ENCODE data around the gene CATSPER1.

CATSPER1 gene

DNA sequence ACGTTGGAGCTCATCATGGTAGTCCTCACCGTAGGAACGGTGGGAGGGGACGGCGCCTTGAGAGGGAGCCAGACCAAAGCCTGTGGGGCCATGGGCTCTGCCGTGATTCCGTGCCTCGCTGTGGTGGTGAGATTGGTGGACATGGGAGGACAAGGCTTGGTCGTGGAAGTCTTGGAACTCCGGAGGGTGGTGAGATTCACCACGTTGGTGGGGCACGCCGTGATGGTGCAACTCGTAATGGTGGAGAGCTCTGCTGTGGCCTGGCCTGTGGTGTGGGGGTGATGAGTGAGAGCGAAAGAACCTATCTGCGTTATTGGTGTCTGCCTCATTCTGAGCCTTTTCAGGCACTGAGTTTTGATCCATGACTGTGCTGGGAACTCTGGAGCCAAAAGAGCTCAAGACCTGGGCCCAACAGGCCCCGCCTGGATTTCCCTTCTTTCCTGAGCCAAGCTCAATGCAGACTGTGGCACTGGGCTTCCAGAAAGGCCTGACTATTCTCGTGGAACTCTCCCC is at the start of gene CATSPER1:
CATSPER1 (minus strand) TSS at position 463 of the 513 bp plus-strand sequence; CDS start at position 363, 100 bp downstream.
- no peak for DNase-seq

DNA sequence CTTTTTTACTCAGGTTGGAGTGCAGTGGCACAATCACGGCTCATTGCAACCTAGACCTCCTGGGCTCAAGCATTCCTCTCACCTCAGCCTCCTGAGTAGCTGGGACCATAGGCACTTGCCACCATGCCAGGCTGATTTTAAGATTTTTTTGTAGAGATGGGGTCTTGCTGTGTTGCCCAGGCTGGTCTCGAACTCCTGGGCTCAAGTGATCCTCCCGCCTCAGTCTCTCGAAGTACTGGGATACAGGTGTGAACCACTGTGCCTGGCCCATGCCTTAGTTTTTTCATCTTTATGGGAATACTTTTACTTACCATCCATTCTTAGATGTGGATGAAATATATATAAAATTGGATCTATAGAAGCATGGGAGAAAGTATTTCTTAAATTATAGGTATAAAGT is 49.0 kb upstream of the CATSPER1 start:
- no peak for DNase-seq

DNA sequence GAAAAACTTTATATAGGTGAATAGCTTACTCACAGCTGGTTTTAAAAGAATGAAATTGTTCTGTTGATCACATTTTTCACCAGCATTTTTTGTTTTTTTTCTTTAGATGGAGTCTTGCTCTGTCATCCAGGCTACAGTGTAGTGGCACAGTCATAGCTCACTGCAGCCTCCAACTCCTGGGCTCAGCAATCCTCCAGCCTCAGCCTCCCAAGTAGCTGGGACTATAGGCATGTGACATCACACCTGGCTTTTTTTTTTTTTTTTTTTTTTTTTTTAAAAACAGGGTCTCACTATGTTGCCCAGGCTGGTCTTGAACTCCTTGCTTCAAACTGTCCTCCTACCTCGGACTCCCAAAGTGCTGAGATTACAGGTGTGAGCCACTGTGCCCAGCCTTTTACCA is 47.4 kb upstream of the CATSPER1 start:
- no peak for DNase-seq

- no peak for DNase-seq
These were observed 46.2 kb upstream of the CATSPER1 start for GRCh38 chr11:66072518-66072917.

- no peak for DNase-seq
These were observed 45.8 kb upstream of the CATSPER1 start for GRCh38 chr11:66072081-66072480.

DNA sequence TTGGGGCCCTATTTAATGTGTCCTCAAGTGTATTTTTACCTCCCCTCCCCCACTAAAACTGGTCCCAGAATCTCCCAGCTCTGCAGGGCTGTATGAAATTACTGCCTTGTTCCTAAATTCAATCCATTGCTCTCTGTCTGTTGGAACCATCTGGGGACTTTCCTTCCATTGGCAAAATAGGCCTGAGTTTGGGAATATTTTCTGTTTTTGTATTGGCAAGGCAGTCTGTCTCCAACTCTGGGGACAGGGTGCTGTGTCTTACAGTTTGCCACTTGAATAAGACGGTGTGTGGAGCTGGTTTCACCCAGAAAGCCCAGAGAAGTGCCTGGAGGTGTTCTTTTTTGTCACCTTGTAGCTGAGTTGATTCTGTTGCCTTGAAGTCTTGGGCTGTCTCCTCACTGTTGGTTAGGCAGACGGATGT is 45.1 kb upstream of the CATSPER1 start:
- no peak for DNase-seq

- peak; percentile 33 for DNase-seq
These were observed 44.5 kb upstream of the CATSPER1 start for GRCh38 chr11:66070604-66071380.

GRCh38 chr11:66069715-66070603 is 43.7 kb upstream of the CATSPER1 start, which contains the start of gene PACS1:
Gene PACS1 (plus strand): TSS chr11:66070272. CDS start chr11:66070487, 215 bp downstream.
- peak; percentile 81 for DNase-seq

DNA sequence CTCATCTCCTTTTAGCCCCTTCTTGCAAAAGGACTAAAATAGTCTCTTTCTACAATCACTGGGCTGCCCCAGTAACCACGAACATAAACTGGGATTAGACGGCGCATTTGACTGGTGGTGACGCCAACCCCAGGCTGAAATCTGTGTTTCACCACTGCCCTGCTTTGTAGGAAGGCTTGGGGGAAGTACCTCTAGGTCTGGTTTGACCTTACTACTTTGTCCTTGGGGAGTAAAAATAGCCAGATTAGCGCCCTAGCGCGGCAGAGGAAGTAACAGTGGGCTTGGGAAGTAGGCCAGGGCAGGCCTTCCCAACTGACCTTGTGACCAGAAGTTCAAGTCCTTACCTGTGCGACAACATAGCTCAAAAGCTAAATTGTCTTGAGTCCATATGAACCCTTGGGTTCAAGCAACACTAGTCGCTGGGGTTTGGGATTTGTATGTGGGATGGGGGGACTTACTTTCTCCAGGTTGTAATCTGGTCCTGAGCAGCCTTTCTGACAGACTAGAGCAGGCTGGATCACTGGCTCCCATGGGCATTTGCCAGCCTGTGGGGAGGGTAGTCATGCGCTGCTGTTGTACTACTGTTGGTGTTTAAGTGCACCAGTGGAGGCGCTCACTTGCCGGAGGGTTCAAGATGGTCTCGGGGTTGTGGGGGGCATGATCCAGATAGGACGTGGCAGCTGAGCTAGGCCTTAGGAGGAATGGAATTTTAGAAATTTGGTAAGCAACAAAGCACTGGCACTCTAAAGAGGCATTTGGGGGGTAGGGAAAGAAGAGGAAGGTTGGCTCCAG is 42.8 kb upstream of the CATSPER1 start:
- peak; percentile 86 for DNase-seq

GRCh38 chr11:66068154-66068821 is 42.0 kb upstream of the CATSPER1 start:
- peak; percentile 73 for DNase-seq

GRCh38 chr11:66067640-66068039 is 41.4 kb upstream of the CATSPER1 start:
- no peak for DNase-seq

GRCh38 chr11:66066751-66067150 is 40.5 kb upstream of the CATSPER1 start:
- peak; percentile 37 for DNase-seq

DNA sequence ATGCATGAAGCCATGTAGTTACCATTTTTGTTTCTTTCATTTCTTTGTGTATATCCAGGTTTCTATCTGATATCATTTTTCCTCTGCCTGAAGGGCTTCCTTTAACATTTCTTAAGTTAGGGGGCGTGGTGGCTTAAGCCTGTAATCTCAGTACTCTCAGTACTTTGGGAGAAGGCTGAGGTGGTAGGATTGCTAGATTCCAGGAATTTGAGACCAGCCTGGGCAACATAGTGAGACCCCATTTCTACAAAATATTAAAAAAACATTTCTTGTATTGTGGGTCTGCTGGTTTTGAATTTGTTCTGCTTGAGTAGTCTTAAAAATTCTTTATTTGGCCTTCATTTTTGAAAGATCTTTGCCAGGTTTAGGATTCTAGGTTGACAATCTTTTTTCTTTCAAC is 38.3 kb upstream of the CATSPER1 start:
- no peak for DNase-seq

GRCh38 chr11:66063900-66064299 is 37.6 kb upstream of the CATSPER1 start:
- DNase-seq, result no peak

DNA sequence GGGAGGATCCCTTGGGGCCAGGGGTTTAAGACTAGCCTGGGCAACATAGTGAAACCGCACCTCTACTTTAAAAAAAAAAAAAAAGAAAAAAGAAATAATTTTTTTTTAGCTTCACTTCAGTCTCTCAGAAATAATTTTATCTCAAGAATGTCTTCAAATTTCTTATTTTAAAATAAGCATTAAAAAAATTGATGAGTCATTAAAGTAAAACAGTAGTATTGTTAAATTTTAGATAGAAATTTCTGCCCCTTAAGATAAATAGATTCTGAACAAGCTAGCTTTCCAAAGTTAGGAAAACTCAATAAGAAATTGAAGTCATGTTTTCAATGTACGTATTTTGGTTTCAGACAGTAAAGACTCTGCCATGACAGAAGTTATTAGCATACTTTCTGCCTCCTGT is 36.1 kb upstream of the CATSPER1 start:
- DNase-seq, result no peak

DNA sequence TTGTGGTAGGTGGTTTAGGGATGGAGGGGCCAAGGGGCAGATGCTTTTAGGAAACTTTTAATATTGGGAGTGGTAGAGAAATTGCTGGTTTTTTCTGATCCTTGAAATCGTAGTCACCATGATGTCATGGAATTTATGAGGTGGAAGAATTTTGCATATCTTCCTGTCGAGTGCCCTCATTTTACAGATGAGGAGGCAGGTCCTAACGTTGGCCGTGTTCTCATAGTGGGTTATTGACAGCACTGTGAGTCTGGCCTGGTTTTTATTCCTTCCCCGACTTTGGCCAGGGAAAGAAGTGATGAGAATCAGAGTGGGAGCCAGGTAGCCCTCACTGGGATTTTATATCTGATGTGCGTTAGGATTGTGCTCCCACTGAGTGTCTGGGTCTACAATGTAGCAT is 35.0 kb upstream of the CATSPER1 start:
- no peak for DNase-seq

DNA sequence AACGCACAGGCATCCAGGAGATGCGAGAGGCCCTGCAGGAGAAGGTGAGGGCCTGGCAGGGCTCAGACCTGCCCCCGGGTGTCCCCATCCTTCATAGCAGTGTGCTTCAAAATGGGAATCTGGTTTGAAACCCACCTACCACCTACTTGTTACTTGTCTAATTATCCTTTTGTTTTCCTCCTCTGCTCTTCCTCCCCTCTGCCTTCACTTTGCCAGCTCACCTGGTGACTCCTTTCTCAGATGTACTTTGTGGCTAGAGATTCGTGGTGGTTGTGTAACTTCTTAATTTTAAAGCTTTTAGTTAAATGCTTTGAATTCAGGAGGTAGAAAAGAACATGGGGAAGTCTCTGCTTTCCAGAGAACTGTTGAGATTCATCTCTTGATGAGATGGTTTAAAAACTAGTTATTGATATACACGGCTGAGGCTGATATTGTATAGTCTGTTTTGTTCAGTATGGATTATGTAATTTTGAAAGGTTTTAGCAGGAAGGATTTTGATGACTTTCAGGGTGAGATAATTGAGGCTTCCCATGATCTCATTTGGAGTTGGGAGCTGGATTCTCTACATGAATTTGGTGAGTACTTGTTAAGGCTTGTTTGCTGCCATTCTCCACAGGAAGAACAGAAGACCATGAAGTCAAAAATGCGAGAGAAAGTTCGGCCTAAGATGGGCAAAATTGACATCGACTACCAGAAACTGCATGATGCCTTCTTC is 33.8 kb upstream of the CATSPER1 start:
- no peak for DNase-seq

DNA sequence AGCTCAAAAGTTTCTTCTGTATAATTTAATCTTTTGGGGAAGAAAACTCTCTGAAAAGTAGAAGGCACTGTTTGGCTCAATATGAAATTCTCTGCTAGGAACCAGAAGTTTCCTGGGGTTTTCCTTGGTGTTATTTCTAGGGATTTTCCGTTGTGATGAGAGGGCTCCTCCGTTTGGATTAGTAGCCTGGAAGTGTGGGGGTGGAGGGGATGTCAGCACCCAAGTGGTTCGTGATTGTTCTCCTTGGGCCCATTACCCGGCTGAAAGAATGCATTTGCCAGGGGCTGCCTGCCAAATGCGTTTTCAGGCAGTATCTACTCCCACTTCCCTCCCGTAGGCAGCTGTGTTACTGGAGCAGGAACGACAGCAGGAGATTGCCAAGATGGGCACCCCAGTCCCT is 30.2 kb upstream of the CATSPER1 start:
- peak; percentile 35 for DNase-seq

DNA sequence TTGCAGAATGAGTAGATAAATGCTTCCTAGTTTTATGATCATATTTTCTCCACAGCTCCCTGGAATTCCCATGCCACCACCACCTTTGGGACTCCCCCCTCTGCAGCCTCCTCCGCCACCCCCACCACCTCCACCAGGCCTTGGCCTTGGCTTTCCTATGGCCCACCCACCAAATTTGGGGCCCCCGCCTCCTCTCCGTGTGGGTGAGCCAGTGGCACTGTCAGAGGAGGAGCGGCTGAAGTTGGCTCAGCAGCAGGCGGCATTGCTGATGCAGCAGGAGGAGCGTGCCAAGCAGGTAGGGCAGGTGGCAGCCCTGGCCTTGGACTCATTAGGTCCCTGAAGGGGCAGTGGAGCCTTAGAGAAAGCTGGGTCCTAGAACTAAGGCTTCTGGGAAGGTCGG is 28.7 kb upstream of the CATSPER1 start:
- no peak for DNase-seq

DNA sequence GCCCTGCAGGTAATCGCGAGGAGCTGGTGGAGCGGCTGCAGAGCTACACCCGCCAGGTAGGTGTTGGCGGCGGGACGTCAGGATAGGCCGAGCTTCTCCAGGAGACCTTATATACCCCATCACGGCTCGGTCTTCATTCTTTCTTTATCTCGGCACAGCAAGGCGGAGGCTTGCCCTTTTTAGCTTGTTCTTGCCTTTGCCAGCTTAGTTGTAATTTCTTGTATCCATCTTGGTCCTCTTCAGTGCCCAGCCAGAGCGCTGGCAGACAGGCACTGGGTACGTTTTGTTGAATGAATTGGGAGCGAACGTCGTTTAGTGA is 26.3 kb upstream of the CATSPER1 start:
- no peak for DNase-seq

- DNase-seq, result peak; percentile 98
These were observed 25.7 kb upstream of the CATSPER1 start, which contains the start of gene SF3B2 for GRCh38 chr11:66051766-66052663. Gene SF3B2 (plus strand): TSS chr11:66052364. CDS start chr11:66052385, 21 bp downstream.

All from suppressor macrophage treated with lipopolysaccharide for 4 hours (primary cell).